ENCODE data around the gene DENND1A. TPM values are rescaled to one million over a fixed set of nuclear protein-coding genes. Genes with fewer than 3 reads are reported as not detected.

The DENND1A gene
- total and polyA plus RNA-seq, 2 experiments from 2014 or later = 13.1 to 28.7 TPM

- no peak for TF ChIP-seq JUNB (IDR thresholded peaks at IDR 0.05; ENCODE audit: unreplicated experiment)
Observed at GRCh38 chr9:123536455-123536868, 393.5 kb downstream of the DENND1A start (continued).

GRCh38 chr9:123534336-123534735, 395.6 kb downstream of the DENND1A start:
- Histone ChIP-seq H3K79me2 (replicated peaks; ENCODE audit: insufficient read depth) (no peaks in the 10 kb centered on the region), H3K36me3 (ENCODE audit: insufficient read depth) (no peaks in the 10 kb centered on the region), H2AFZ (no peak overlapping the region), H3K9me2 (ENCODE audit: insufficient read depth) (no peaks in the 10 kb centered on the region), H3K4me3 (no peak overlapping the region), H3F3A (replicated peaks; ENCODE audit: low read depth) (no peaks in the 10 kb centered on the region), H3K4me1 (ENCODE audit: insufficient read depth) (no peaks in the 10 kb centered on the region), H3K27me3 (ENCODE audit: insufficient read depth) (no peaks in the 10 kb centered on the region), H3K27ac (ENCODE audit: low read depth) (no peak overlapping the region), H3K4me2 (no peak overlapping the region), H4K20me1 (replicated peaks; ENCODE audit: insufficient read depth) (no peaks in the 10 kb centered on the region)
- Mint-ChIP-seq H3K36me3 (ENCODE audit: low read depth) (peaks cover 7% of the 10 kb centered on the region; the same call in 1 of the 3 replicates), H3K27me3 (ENCODE audit: insufficient read depth, low read depth, poor library complexity) (peaks cover 2% of the 10 kb centered on the region), H3K9me3 (peaks cover 5% of the 10 kb centered on the region; the same call in 1 of the 3 replicates), H3K4me1 (no peaks in the 10 kb centered on the region), H3K4me3 (no peak overlapping the region), H3K27ac (no peak overlapping the region)
- ATAC-seq (no peak), DNase-seq (ENCODE audit: low spot score) (no peak)
- TF ChIP-seq ZNF114 (CRISPR knock-in tag; IDR thresholded peaks at IDR 0.05) (no peak), ZNF462 (CRISPR knock-in tag; IDR thresholded peaks at IDR 0.05) (no peak), REST (IDR thresholded peaks at IDR 0.05; ENCODE audit: unreplicated experiment) (no peak), NANOG (IDR thresholded peaks at IDR 0.05; ENCODE audit: borderline replicate concordance) (no peak)
